Retinal pigment epithelial cell (primary cell): ENCODE measurements around the gene CLDN25.
"Not testable (repeated sequence)": the region's sequence is repeated elsewhere in the genome, so short reads cannot be mapped to it uniquely, and the experiment has no call there.

ENCODE experiments used
- DNase-seq: peaks from one replicate; pipeline ENCODE4 v3.0.0-alpha.2; 2010; ENCODE audit warnings: low read depth
- H3K4me3 ChIP-seq: 2 replicates; pipeline ENCODE4 v1.5.1; 2011; ENCODE audit warnings: mild to moderate bottlenecking, low read length, control low read depth, moderate library complexity
- TF ChIP-seq, protein P1 (sequence below): conservative IDR thresholded peaks from 2 replicates; pipeline ENCODE4 v1.5.1; 2011; ENCODE audit warnings: low read depth, low read length, control low read depth, inconsistent platforms

The CLDN25 gene

DNA sequence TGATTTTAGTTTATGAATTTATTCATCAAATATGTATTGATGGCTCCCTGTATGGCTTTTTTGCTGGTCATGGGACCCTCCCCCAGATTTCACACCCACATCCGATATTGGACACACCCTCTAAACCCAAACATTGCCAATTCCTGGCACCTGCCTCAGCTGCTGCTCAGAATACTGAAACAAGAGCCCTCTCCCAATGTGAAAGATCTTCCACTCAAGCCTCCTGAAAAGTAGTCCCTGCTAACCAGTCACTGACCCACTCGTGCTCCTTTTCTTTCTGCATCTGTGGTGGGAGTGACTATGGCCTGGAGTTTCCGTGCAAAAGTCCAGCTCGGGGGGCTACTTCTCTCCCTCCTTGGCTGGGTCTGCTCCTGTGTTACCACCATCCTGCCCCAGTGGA lies at the start of gene CLDN25:
Gene CLDN25 (plus strand): TSS at position 301 of the 400 bp plus-strand sequence. CDS start 0 bp downstream, at position 301.
- DNase-seq: no peak
- TF ChIP-seq, protein P1, sequence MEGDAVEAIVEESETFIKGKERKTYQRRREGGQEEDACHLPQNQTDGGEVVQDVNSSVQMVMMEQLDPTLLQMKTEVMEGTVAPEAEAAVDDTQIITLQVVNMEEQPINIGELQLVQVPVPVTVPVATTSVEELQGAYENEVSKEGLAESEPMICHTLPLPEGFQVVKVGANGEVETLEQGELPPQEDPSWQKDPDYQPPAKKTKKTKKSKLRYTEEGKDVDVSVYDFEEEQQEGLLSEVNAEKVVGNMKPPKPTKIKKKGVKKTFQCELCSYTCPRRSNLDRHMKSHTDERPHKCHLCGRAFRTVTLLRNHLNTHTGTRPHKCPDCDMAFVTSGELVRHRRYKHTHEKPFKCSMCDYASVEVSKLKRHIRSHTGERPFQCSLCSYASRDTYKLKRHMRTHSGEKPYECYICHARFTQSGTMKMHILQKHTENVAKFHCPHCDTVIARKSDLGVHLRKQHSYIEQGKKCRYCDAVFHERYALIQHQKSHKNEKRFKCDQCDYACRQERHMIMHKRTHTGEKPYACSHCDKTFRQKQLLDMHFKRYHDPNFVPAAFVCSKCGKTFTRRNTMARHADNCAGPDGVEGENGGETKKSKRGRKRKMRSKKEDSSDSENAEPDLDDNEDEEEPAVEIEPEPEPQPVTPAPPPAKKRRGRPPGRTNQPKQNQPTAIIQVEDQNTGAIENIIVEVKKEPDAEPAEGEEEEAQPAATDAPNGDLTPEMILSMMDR: no peak
- no peak within 1 kb of the TSS for H3K4me3 ChIP-seq

DNA sequence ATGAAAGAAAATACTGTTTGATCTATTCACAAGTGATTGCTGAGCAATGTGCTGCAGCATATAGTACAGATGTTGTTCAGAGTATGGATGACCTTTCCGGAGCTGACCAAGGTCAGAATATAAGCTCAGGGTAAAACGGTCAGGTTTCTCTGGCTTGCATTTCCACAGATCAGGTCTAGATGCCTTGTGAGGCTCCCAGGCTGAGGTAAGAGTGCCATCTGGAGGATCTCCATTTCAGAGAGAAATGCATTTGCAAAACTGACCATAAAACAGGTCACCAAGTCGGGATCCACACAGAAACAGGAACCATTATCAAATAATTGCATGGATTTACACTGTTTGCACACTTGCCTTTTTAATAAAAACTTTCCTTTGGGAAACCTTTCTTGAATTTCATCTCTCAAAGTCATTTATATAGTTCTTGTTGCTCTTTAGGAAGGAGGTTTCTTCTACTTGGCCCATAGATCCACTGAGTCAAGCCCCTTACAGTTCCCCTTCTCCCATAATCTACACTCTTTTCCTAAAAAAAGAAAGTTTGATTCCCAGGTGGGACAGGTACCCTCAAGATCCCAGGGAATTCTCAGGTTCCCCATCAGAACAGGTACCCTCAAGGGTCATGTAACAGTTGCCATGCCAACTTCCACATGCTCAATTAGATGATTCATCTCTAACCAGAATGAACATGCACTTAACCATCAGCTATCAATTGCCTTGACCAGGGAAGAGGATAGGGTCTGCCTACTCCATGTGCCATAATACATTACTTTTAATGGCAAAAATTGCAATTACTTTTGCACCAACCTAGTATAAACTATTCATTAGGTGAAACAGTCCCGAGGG lies 48.5 kb upstream of the CLDN25 start:
- no peak overlapping the region for H3K4me3 ChIP-seq
- DNase-seq: peak; percentile 19
- TF ChIP-seq, protein P1: peak; percentile 75

DNA sequence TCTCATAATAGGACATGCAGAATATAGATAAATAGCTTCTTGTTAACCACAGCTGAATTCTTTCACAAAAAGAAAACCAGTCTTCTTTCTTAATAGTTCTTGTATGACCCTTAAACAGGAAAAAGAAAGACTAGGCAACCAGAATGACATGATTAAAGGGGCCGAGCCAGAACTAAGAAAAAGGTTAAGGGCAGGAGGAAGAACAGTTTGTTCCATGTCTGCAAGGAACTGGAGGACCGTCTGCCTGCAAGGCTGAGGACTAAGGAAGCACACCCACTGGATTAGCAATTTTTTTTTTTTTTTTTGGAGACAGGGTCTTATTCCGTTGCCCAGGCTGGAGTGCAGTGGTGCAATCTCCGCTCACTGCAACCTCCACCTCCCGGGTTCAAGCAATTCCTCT lies 47.5 kb upstream of the CLDN25 start:
- TF ChIP-seq, protein P1: no peak
- no peak overlapping the region for H3K4me3 ChIP-seq
- no peak for DNase-seq

DNA sequence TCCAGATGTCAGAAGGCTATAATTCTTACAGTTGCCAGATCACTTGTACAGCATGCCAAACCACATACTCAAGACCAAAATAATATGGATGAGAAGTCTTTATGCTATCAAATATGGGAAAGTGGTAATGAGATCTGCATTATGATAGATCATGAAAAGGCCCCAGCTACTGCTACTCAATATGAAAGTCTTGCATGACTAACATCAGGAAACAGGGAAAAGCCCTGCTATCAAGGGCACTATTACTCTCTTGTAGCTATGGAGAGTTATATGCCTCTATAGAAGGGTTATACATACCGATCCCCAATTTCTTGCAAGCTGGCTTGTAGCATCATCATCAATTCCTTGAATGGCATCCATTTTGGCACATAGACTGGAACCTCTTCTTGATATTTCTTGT lies 43.3 kb upstream of the CLDN25 start:
- TF ChIP-seq, protein P1: no peak
- no peak for DNase-seq

DNA sequence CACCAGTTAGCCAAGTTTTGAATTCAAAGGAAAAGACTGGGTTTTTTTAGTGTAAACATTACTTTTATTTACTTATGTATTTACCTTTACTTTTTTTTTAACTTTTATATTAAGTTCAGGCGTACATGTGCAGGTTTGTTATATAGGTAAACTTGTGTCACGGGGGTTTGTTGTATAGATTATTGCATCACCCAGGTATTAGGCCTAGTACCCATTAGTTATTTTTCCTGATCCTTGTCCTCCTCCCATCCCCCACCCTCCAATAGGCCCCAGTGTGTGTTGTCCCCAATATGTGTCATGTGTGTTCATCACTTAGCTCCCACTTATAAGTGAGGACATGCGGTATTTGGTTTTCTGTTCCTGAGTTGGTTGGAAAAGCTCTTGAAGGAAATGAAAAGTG lies 26.7 kb upstream of the CLDN25 start:
- TF ChIP-seq, protein P1: no peak
- no peak for DNase-seq

More for the DNA sequence above, 43.3 kb upstream of the CLDN25 start:
- no peak overlapping the region for H3K4me3 ChIP-seq

DNA sequence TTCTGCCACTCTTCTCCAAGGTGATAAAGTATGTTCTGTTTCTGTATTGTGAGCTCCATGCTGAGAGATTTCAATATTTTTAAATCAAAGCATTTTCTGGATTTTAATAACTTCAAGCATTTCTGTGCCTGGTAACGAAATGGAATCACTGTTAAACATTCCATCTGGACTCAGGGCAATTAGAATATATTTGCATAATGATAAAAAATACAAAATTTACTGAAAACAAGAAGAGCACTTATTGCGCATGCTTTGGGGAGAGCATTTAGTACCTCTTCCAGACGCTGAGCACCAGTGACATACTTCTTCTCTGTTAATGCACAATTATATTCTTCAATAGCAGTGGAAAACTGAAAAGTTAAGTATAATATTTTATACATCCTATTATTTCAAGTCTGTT lies 19.4 kb upstream of the CLDN25 start:
- DNase-seq: no peak
- H3K4me3 ChIP-seq: no peak overlapping the region
- TF ChIP-seq, protein P1: no peak

More for the DNA sequence above, 26.7 kb upstream of the CLDN25 start:
- no peak overlapping the region for H3K4me3 ChIP-seq

DNA sequence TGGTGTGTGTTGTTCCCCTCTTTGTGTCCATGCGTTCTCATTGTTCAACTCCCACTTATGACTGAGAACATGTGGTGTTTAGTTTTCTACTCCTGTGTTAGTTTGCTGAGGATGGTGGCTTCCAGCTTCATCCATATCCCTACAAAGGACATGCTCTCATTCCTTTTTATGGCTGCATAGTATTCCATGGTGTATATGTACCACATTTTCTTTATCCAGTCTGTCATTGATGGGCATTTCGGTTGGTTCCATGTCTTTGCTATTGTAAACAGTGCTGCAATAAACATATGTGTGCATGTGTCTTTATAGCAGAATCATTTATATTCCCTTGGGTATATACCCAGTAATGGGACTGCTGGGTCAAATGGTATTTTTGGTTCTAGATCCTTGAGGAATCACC lies 16.6 kb upstream of the CLDN25 start:
- not testable (repeated sequence) for DNase-seq

More for the DNA sequence above, 16.6 kb upstream of the CLDN25 start:
- not testable (repeated sequence) for H3K4me3 ChIP-seq
